VCaP (cell line): Measurements from ENCODE around the gene KSR1.

ENCODE experiments used
- H3K27ac ChIP-seq: fragments of 450-650 bp; 2 replicates; pipeline ENCODE4 v1.5.1; 2017
- CTCF ChIP-seq: fragments of 450-650 bp; conservative IDR thresholded peaks from 2 replicates; pipeline ENCODE4 v1.5.1; 2017; ENCODE audit warnings: mild to moderate bottlenecking, moderate library complexity

The KSR1 gene

DNA sequence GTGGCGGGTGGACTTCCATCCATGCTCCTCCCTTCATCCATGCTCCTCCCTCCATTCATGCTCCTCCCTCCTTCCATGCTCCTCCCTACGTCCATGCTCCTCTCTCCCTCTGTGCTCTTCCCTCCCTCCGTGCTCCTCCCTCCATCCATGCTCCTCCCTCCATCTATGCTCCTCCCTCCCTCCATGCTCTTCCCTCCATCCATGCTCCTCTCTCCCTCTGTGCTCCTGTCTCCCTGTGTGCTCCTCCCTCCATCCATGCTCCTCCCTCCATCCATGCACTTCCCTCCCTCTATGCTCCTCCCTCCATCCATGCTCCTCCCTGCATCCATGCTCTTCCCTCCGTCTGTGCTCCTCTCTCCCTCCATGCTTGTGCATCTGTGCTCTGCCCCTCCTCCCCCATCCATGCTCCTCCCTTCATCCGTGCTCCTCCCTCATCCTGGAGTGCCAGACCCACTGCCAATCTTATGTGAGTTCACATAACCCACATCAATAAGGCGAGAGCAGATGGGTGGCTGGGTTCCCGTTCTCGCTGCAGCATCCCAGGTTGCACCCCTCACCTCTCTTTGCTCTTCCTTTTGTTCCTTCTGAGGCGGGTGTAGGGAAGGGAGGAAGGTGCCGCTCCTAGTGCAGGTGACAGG is 22.8 kb downstream of the KSR1 start:
- no peak overlapping the region for H3K27ac ChIP-seq
- no peak for TF ChIP-seq CTCF

- H3K27ac ChIP-seq: no peak overlapping the region
- TF ChIP-seq CTCF: no peak
These were observed 23.6 kb downstream of the KSR1 start for GRCh38 chr17:27479838-27480237.

- H3K27ac ChIP-seq: no peak overlapping the region
- TF ChIP-seq CTCF: no peak
These were observed 24.5 kb downstream of the KSR1 start for GRCh38 chr17:27480699-27481098.

- H3K27ac ChIP-seq: no peak overlapping the region
- no peak for TF ChIP-seq CTCF
These were observed 25.1 kb downstream of the KSR1 start for GRCh38 chr17:27481327-27481726.

DNA sequence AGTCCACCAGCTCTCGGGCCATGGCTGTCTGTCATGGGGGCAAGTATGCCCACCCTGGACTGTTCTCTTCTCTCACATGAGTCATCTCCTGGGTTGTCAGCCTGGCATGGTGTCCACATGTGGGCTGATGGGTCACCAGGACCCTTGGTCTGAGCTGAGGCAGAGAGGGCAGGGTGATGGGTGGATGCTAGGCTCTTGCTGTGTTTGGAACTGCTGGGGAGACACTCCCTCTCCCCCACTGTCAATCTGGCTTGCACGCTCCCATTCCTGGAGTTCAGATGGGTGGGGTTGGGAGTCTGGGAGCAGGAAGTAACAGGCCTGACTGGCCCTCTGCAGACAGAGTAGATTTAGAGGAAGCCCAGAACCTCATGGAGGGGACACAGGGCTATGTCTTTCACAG is 28.9 kb downstream of the KSR1 start:
- H3K27ac ChIP-seq: no peak overlapping the region
- no peak for TF ChIP-seq CTCF

- no peak overlapping the region for H3K27ac ChIP-seq
- TF ChIP-seq CTCF: no peak
These were observed 29.7 kb downstream of the KSR1 start for GRCh38 chr17:27485716-27486495.

DNA sequence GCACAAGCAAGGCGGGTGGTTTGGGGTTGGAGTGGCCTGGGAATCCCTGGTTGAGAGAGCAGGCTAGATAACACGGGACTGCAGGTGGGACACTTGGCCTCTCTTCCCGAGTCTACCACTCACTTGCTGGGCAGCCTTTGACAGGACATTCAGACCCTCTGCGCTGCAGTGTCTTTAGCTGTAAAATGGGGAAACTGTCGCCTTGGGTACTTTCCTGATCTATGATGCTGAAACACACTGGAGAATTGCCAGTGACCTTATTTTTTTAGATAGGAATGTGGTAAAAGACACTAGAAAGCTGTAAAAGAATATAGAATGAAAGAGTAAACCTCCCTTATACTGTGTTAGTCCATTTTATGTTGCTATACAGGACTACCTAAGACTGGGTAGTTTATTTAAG is 30.5 kb downstream of the KSR1 start:
- TF ChIP-seq CTCF: no peak
- no peak overlapping the region for H3K27ac ChIP-seq
